Measurements from ENCODE around the gene ZNF683. TPM values are rescaled to one million over a fixed set of nuclear protein-coding genes. Genes with fewer than 3 reads are reported as not detected.
"Not testable (repeated sequence)": the region's sequence is repeated elsewhere in the genome, so short reads cannot be mapped to it uniquely, and the experiment has no call there.

The ZNF683 gene
- polyA plus RNA-seq, 3 donors, result not detected

- DNase-seq (ENCODE audit: low read depth in 3 of 3, low spot score in 2 of 3), result no peak
Observed at GRCh38 chr1:26387447-26387846, 14.9 kb upstream of the ZNF683 start.

- DNase-seq (ENCODE audit: low read depth in 3 of 3, low spot score in 2 of 3), result not testable (repeated sequence)
Observed at GRCh38 chr1:26385063-26385462, 12.5 kb upstream of the ZNF683 start.

- no peak for DNase-seq (ENCODE audit: low read depth in 3 of 3, low spot score in 2 of 3)
Observed at GRCh38 chr1:26384076-26384475, 11.5 kb upstream of the ZNF683 start.

- no peak for DNase-seq (ENCODE audit: low read depth in 3 of 3, low spot score in 2 of 3)
Observed at GRCh38 chr1:26378879-26379251, 6.3 kb upstream of the ZNF683 start.

- DNase-seq (ENCODE audit: low read depth in 3 of 3, low spot score in 2 of 3), result no peak
Observed at GRCh38 chr1:26378088-26378878, 5.7 kb upstream of the ZNF683 start.

DNA sequence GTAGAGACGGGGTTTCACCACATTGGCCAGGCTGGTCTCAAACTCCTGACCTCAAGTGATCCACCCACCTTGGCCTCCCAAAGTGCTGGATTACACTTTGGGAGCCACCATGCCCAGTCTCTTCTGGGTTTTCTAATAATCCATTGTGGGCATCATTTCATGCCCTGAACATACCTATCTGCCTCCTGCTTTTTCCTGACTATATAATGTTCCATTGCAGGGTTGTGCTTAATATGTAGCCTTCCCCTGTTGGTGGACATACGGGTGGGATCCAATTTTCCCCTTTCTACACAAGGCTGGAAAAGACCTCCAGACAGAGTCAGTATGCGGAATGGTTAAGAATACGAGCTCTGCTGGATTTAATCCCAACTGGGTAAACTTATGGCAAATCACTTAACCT lies 3.5 kb upstream of the ZNF683 start:
- no peak for DNase-seq (ENCODE audit: low read depth in 3 of 3, low spot score in 2 of 3)

- DNase-seq (ENCODE audit: low read depth in 3 of 3, low spot score in 2 of 3), result no peak
Observed at GRCh38 chr1:26375081-26375480, 2.5 kb upstream of the ZNF683 start.

GRCh38 chr1:26374361-26374760 lies 1.8 kb upstream of the ZNF683 start:
- DNase-seq (ENCODE audit: low read depth in 3 of 3, low spot score in 2 of 3), result not testable (repeated sequence)

DNA sequence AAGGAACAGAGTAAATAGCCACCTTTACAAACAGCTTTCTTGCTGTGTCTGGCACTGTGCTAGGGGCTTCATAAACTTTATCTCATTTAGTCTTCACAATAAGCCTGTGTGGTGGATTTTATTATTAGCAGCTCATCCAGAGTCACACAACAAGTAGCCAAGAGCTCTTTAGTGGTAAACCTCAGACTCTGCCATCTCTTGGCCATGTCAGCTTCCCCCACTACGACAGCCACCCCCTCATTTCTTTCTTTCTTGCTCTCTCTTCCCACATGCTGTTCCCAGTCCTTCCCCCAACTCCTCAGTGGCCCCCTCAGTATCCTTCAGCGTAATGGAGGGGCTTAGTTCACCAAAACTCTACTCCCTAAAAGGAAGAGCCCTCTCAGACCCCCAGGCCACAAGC lies 1.2 kb upstream of the ZNF683 start:
- DNase-seq (ENCODE audit: low read depth in 3 of 3, low spot score in 2 of 3), result no peak

DNA sequence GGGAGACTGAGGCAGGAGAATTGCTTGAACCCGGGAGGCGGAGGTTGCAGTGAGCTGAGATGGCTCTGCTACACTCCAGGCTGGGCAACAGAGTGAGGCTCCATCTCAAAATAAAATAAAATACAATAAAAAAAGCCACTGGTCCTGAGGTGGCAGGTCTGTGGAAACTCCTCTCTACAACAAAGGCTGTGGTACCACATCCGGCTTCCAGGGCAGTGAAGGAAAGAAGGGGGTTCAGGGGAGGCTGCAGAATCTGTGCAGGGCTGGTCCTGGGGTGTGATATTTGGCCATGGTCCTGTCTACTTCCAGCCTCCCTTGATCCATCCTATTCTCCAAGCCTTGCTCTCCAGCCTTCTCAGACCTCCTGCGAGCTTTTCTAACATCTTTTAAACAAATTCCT lies 731 bp upstream of the ZNF683 start:
- DNase-seq (ENCODE audit: low read depth in 3 of 3, low spot score in 2 of 3), result no peak

GRCh38 chr1:26372039-26372438 lies 511 bp downstream of the ZNF683 start:
- DNase-seq (ENCODE audit: low read depth in 3 of 3, low spot score in 2 of 3), result no peak

- no peak for DNase-seq (ENCODE audit: low read depth in 3 of 3, low spot score in 2 of 3)
Observed at GRCh38 chr1:26370591-26371382, 1.8 kb downstream of the ZNF683 start.

DNA sequence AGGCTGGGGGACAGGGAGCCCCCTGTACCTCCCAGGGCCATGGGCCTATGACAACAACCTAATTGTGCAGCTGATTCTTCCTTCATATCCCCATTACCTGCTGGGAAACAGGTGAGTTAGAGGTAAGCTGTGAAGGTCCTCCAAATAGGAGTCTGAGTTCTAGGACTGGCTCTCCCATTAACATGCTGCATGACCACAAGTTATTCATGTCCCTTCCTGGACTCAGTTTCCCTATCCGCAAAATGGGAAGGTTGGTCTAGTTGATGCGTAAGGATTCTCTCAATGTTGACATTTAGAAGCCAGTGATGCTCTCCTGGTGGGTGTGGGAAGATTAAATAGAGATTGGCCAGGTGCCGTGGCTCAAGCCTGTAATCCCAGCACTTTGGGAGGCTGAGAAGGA lies 4.1 kb downstream of the ZNF683 start:
- no peak for DNase-seq (ENCODE audit: low read depth in 3 of 3, low spot score in 2 of 3)

- no peak for DNase-seq (ENCODE audit: low read depth in 3 of 3, low spot score in 2 of 3)
Observed at GRCh38 chr1:26368006-26368405, 4.5 kb downstream of the ZNF683 start.

DNA sequence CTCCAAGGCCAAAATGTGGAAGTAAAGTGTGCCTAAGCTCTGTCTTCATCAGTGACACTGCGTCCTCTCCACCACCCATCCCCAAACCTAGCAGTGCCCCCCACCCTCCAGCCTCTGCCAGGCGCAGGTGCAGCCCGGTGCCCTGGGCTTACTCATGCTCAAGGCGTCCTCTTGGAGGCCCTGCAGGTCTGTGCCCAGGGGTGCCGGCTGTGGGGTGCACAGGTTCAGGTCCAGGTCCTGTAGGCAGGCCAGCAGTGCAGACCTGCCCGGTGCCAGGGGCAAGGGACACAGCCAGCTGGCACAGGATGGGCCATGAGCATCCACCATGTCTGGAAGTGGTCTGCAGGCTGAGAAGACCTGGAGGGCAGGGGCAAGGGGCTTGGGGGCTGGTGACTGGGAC lies 5.1 kb downstream of the ZNF683 start:
- DNase-seq (ENCODE audit: low read depth in 3 of 3, low spot score in 2 of 3), result no peak

DNA sequence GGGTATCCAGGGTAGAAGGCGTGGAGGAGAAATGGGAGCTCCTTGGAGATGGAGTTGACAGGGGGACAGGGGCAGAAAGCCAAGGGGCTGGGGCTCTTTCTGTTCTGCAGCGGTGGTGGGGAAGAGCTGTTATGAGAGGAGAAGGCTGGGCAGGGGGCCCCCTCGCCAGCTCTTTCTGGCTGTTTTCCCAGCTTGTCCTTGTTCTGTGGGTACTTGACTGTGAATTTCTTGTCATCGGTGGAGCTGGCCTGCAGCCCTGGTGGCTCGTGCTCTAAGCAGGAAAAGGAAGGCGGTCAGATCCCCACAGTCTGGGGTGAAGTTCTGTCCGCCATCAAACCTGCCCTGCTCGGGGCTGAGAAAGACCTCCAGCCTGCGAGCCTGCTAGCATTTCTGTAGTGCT lies 7.6 kb downstream of the ZNF683 start:
- no peak for DNase-seq (ENCODE audit: low read depth in 3 of 3, low spot score in 2 of 3)

- DNase-seq (ENCODE audit: low read depth in 3 of 3, low spot score in 2 of 3), result peak; percentile 31 to 60 (median 47)
Observed at GRCh38 chr1:26363549-26364448, 8.8 kb downstream of the ZNF683 start.

DNA sequence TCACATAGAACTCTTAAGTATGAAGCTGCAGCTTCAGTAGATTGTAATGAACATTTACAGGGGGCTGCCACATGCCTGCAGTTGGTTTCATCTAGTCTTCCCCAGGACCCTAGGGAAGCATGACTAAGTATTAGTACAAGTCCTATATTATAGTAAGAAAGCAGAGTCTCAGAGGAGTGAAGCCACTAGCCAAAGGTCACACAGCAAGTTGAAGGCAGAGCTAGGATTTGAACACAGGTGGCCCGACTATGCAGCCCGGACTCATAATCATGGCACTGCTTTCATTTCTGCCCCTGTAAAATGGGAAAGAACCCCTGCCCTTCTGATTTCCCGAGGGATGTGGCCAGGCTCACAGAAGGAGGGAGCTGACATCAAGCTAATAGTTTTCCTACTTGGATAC lies 10.2 kb downstream of the ZNF683 start:
- no peak for DNase-seq (ENCODE audit: low read depth in 3 of 3, low spot score in 2 of 3)

DNA sequence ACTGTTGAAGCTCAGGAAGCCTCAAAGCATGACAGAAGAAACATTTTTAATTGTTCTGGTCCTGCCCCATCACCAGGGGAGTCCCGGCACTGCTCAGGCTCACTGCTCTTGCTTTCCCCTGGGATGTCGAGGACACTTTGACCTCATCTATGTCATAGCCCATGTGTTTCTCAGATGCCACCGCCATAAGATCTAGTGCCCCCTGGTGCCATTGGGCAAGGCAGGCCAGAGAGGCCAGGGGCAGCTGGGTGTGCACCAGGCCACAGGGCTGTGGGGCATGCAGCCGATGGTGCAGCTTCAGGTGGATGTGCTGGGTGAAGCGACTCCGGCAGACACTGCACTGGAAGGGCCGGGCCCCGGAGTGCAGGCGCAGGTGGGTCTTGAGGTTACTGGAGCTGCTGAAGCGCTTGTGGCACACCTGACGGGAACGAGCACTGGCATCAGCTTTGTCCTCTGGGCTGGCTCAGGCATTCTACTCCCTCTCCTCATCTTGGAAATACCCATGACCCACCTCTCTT lies 10.9 kb downstream of the ZNF683 start:
- no peak for DNase-seq (ENCODE audit: low read depth in 3 of 3, low spot score in 2 of 3)

DNA sequence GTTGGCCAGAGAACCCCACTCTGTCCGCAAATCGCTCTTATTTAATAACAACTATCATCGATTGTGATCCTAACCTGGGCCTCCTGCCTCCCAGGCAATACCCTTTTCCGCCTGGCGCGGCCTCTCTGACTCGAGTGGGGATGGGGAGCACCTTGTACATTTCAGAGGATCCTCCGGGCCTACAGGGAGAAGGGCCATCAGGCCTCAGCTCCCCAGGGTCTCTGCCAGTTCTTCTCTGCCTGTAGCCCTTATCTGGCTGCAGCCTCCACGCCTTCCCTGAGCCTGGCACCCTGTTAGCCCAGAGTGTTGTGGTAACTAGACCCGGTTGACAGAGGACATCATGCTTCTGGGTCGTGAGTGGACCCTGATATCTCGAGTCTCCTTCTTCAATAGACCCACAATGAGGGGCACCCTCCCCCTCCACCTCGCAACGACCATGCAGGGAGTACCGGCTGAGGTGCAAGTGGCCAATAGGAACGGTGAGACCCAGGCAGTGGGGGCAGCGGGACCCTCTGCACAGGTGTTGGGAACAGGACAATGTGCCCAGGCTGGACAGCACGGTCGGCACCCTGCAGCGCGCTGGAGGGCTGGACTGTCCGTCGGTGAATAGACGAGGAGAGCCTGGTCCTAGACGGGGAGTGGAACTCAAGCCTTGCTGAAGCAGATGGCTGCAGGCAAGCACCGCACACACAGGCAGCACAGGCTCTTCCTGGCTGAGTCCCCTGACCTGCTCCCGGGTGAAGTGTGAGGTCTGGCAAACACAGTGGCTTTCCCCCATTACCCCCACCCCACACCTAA lies 11.5 kb downstream of the ZNF683 start:
- no peak for DNase-seq (ENCODE audit: low read depth in 3 of 3, low spot score in 2 of 3)
